ENCODE data around the gene SLC2A14. TPM values are rescaled to one million over a fixed set of nuclear protein-coding genes. Genes with fewer than 3 reads are reported as not detected.

The SLC2A14 gene
- total RNA-seq, 8 experiments from 2014 or later: 0.55 to 1.7 (median 0.91) TPM; not detected in 3

- Histone ChIP-seq H3K27ac (no peak overlapping the region), H3K4me3 (no peak overlapping the region), H3K4me1 (replicated peaks in 1 of 2) (no peaks in the 10 kb centered on the region)
- in situ Hi-C loops (cut with MboI; ENCODE audit: low pct_unique_long_range_greater_than_20kb in 2 of 9, low sequenced_read_pairs in 9 of 9, unreplicated experiment in 9 of 9): no loop called here
- no peak for ATAC-seq (replicated peaks in 6 of 8)
- WGBS, 10 experiments: 60 to 100% (median 87%) methylated on average over 2 to 6 of the region's 6 CpGs; no CpG with 5 or more reads in 3 of the 10 experiments
Observed at GRCh38 chr12:7782055-7782454, 90.7 kb downstream of the SLC2A14 start.

- Histone ChIP-seq H3K4me1 (replicated peaks in 1 of 2) (no peaks in the 10 kb centered on the region), H3K4me3 (no peak overlapping the region), H3K27ac (no peak overlapping the region)
- 63 to 89% (median 79%) methylated on average over 1 to 3 of the region's 3 CpGs; no CpG with 5 or more reads in 5 of the 10 experiments for WGBS, 10 experiments
- ATAC-seq (replicated peaks in 6 of 8): no peak
- in situ Hi-C loops (cut with MboI; ENCODE audit: low pct_unique_long_range_greater_than_20kb in 2 of 9, low sequenced_read_pairs in 9 of 9, unreplicated experiment in 9 of 9): no loop called here
Observed at GRCh38 chr12:7781274-7781673, 91.4 kb downstream of the SLC2A14 start.

GRCh38 chr12:7769999-7770398, 102.7 kb downstream of the SLC2A14 start:
- in situ Hi-C loops (cut with MboI; ENCODE audit: low pct_unique_long_range_greater_than_20kb in 2 of 9, low sequenced_read_pairs in 9 of 9, unreplicated experiment in 9 of 9): no loop called here
- Histone ChIP-seq H3K4me3 (no peak overlapping the region), H3K27ac (no peak overlapping the region), H3K4me1 (replicated peaks in 1 of 2) (no peaks in the 10 kb centered on the region)
- no peak for ATAC-seq (replicated peaks in 6 of 8)
- 1 to 86% (median 53%) methylated on average over 1 to 3 of the region's 3 CpGs for WGBS, 10 experiments

Other genes starting within 250 kb of the SLC2A14 start
- not detected for gene APOBEC1, start 207.0 kb downstream of the SLC2A14 start, total RNA-seq
- 10 to 100 TPM in 4 of 8 experiments, under 1 TPM in 1, not detected in 3; 0.21 to 49.4 (median 30.7) TPM for gene GDF3, start 177.1 kb downstream of the SLC2A14 start, total RNA-seq
- gene DPPA3, start 161.5 kb downstream of the SLC2A14 start, total RNA-seq: under 1 TPM in 2 of 8 experiments, not detected in 6; 0.21 to 0.33 TPM
- under 1 TPM in 2 of 8 experiments, not detected in 6; 0.24 to 0.41 TPM for gene CLEC4C, start 125.5 kb downstream of the SLC2A14 start, total RNA-seq
- 1 to 10 TPM in 1 of 8 experiments, under 1 TPM in 1, not detected in 6; 0.38 to 1.2 TPM for gene NANOGNB, start 107.7 kb downstream of the SLC2A14 start, total RNA-seq
- 1 to 10 TPM in 2 of 8 experiments, under 1 TPM in 5, not detected in 1; 0.14 to 1.3 (median 0.57) TPM for gene NANOG, start 83.5 kb downstream of the SLC2A14 start, total RNA-seq
- 100 to 1,000 TPM in 2 of 8 experiments, 10 to 100 TPM in 6; 10.3 to 110 (median 54.6) TPM for gene SLC2A3, start 63.3 kb upstream of the SLC2A14 start, total RNA-seq
- 10 to 100 TPM in 2 of 8 experiments, 1 to 10 TPM in 6; 4.5 to 12.8 (median 7.9) TPM for gene FOXJ2, start 159.8 kb upstream of the SLC2A14 start, total RNA-seq
- gene C3AR1, start 193.4 kb upstream of the SLC2A14 start, total RNA-seq: 1 to 10 TPM in 1 of 8 experiments, under 1 TPM in 5, not detected in 2; 0.05 to 1.2 (median 0.14) TPM
- gene NECAP1, start 209.4 kb upstream of the SLC2A14 start, total RNA-seq: 100 to 1,000 TPM in 1 of 8 experiments, 10 to 100 TPM in 7; 29.8 to 101 (median 58.3) TPM

Data from motor neuron (in vitro differentiated cells).